Activated effector memory CD4-positive, alpha-beta T cell treated with Interleukin-2 at 50 U/mL for 16 hours (primary cell): ENCODE results near the gene MPV17L2.

Source experiments
- DNase-seq: peaks from one replicate; pipeline ENCODE4 v3.0.0-alpha.2; 2020

The MPV17L2 gene

GRCh38 chr19:18219911-18220631 lies 27.1 kb downstream of the MPV17L2 start:
- no peak for DNase-seq

- DNase-seq: no peak
Measured at GRCh38 chr19:18220632-18221275, 27.7 kb downstream of the MPV17L2 start.

GRCh38 chr19:18221815-18222725 lies 29.1 kb downstream of the MPV17L2 start:
- DNase-seq: no peak

GRCh38 chr19:18223860-18224524 lies 31.0 kb downstream of the MPV17L2 start:
- no peak for DNase-seq

GRCh38 chr19:18224525-18225354 lies 31.7 kb downstream of the MPV17L2 start:
- DNase-seq: peak; percentile 72

- DNase-seq: no peak
Measured at GRCh38 chr19:18225355-18225701, 32.3 kb downstream of the MPV17L2 start.

GRCh38 chr19:18225702-18226468 lies 32.9 kb downstream of the MPV17L2 start, which contains the start of gene PDE4C:
TSS of gene PDE4C (minus strand) at chr19:18226438. CDS start at chr19:18226415, 23 bp downstream.
- no peak for DNase-seq

GRCh38 chr19:18226956-18227780 lies 34.1 kb downstream of the MPV17L2 start:
- DNase-seq: no peak

GRCh38 chr19:18227781-18228271 lies 34.8 kb downstream of the MPV17L2 start:
- DNase-seq: no peak

GRCh38 chr19:18229474-18229873 lies 36.5 kb downstream of the MPV17L2 start:
- no peak for DNase-seq

GRCh38 chr19:18229915-18230314 lies 36.9 kb downstream of the MPV17L2 start:
- DNase-seq: no peak

- no peak for DNase-seq
Measured at GRCh38 chr19:18230941-18231734, 38.1 kb downstream of the MPV17L2 start.

- no peak for DNase-seq
Measured at GRCh38 chr19:18231775-18232174, 38.8 kb downstream of the MPV17L2 start.

- DNase-seq: no peak
Measured at GRCh38 chr19:18232540-18233223, 39.7 kb downstream of the MPV17L2 start.

- DNase-seq: peak; percentile 24
Measured at GRCh38 chr19:18233224-18233825, 40.3 kb downstream of the MPV17L2 start.

GRCh38 chr19:18234194-18234593 lies 41.2 kb downstream of the MPV17L2 start:
- DNase-seq: no peak

GRCh38 chr19:18239303-18239702 lies 46.3 kb downstream of the MPV17L2 start:
- DNase-seq: no peak

GRCh38 chr19:18245297-18245696 lies 52.3 kb downstream of the MPV17L2 start:
- DNase-seq: no peak
